SH-SY5Y (cell line): Measurements from ENCODE around the gene DSTN.

ENCODE experiments used
- GATA2 ChIP-seq: IDR thresholded peaks from 2 replicates; pipeline ENCODE4 v1.6.1; 2011; ENCODE audit warnings: mild to moderate bottlenecking, low read depth, low read length
- GATA3 ChIP-seq: IDR thresholded peaks from 2 replicates; pipeline ENCODE4 v1.6.1; 2011; ENCODE audit warnings: low read depth, mild to moderate bottlenecking, low read length, moderate library complexity

GRCh38 chr20:17555106-17555505 lies 14.8 kb upstream of the DSTN start:
- no peak for TF ChIP-seq GATA2
- TF ChIP-seq GATA3: no peak
